HPDE6-E6E7 (cell line): ENCODE results near the gene GCM1.

ENCODE experiments used
- DNase-seq: peaks from one replicate; pipeline ENCODE4 v3.0.0; 2011; ENCODE audit warnings: missing footprints; ENCODE audit errors: extremely low spot score

The GCM1 gene

GRCh38 chr6:53107091-53107490 is 41.5 kb downstream of the GCM1 start:
- DNase-seq, result no peak

GRCh38 chr6:53104916-53105315 is 43.7 kb downstream of the GCM1 start:
- no peak for DNase-seq

GRCh38 chr6:53103993-53104675 is 44.5 kb downstream of the GCM1 start:
- DNase-seq, result no peak

GRCh38 chr6:53101006-53101405 is 47.6 kb downstream of the GCM1 start:
- no peak for DNase-seq

- no peak for DNase-seq
Measured at GRCh38 chr6:53100561-53100960, 48.1 kb downstream of the GCM1 start.

- DNase-seq, result no peak
Measured at GRCh38 chr6:53095716-53096115, 52.9 kb downstream of the GCM1 start.

- DNase-seq, result no peak
Measured at GRCh38 chr6:53095270-53095669, 53.4 kb downstream of the GCM1 start.

- no peak for DNase-seq
Measured at GRCh38 chr6:53090576-53090975, 58.1 kb downstream of the GCM1 start.

- no peak for DNase-seq
Measured at GRCh38 chr6:53089948-53090347, 58.7 kb downstream of the GCM1 start.

GRCh38 chr6:53086302-53086701 is 62.3 kb downstream of the GCM1 start:
- no peak for DNase-seq

- no peak for DNase-seq
Measured at GRCh38 chr6:53080813-53081212, 67.8 kb downstream of the GCM1 start.
